Astrocyte (in vitro differentiated cells and primary cell): Measurements from ENCODE around the gene KRTAP10-6.

Experiments
- EZH2 ChIP-seq: IDR thresholded peaks from 2 replicates; pipeline ENCODE4 v1.6.1; 2012; ENCODE audit warnings: mild to moderate bottlenecking, low read length, inconsistent platforms; ENCODE audit not compliant: insufficient read depth
- TF ChIP-seq, protein P1 (sequence below): IDR thresholded peaks from 2 replicates; pipeline ENCODE4 v1.5.1; 2011; ENCODE audit warnings: low read depth, mild to moderate bottlenecking, inconsistent platforms, low read length, moderate library complexity; ENCODE audit not compliant: insufficient read depth

DNA sequence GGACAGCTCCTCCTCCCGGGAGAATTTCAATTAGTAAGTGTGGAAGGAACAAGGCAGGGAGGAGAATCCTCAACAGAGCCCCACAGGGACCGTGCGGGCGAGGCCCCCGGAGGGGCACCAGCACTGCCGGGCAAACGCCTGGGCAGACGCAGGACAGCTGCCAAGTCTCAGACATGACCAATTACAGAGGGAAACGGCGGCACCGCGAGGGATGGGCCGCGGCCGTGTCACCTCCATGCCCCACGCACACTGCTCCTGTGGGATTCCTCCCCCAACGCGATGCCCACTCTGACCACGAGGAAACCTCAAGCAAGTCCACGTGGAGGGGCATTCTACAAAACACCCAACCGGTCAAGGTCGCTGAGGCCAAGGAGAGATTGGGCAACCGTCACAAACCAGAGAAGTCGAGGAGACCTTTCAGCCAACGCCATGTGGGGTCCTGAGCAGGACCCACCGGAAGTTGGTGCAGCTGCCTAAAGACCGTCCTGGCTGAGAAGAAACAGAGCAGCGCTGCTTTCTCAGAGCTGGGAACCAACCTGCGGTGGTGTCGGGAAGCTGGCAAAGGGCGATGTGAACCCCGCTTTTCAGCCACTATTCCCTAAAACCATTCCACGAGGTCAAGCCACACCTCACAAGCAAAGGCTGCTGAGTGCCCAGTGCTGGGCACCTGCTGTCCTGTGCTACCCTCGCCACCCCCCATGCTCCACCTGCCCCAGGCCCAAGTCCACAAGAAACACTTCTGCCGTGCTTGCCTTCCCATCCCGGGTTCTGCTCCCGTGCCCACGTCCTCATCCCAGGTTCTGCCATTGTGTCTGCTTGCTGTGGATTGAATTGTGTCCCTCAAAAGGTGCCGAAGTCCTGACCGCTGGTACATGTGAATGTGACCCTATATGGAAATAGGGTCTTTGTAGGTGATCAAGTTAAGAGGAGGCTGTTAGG, 20.2 kb downstream of the KRTAP10-6 start:
- TF ChIP-seq, protein P1, sequence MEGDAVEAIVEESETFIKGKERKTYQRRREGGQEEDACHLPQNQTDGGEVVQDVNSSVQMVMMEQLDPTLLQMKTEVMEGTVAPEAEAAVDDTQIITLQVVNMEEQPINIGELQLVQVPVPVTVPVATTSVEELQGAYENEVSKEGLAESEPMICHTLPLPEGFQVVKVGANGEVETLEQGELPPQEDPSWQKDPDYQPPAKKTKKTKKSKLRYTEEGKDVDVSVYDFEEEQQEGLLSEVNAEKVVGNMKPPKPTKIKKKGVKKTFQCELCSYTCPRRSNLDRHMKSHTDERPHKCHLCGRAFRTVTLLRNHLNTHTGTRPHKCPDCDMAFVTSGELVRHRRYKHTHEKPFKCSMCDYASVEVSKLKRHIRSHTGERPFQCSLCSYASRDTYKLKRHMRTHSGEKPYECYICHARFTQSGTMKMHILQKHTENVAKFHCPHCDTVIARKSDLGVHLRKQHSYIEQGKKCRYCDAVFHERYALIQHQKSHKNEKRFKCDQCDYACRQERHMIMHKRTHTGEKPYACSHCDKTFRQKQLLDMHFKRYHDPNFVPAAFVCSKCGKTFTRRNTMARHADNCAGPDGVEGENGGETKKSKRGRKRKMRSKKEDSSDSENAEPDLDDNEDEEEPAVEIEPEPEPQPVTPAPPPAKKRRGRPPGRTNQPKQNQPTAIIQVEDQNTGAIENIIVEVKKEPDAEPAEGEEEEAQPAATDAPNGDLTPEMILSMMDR = no peak
- TF ChIP-seq EZH2 = no peak
